ENCODE results near the gene A1BG.

GRCh38 chr19:58355215-58355796, 2.0 kb upstream of the A1BG start:
- TF ChIP-seq POLR2A (IDR thresholded peaks at IDR 0.05; ENCODE audit: low read length) (no peak), BHLHE40 (IDR thresholded peaks at IDR 0.05; ENCODE audit: low read depth, low read length) (no peak), REST (IDR thresholded peaks at IDR 0.05) (no peak), CTCF (IDR thresholded peaks at IDR 0.05) (no peak), PHF8 (IDR thresholded peaks at IDR 0.05; ENCODE audit: borderline replicate concordance, low read depth) (no peak), CEBPB (IDR thresholded peaks at IDR 0.05) (no peak)
